Hematopoietic multipotent progenitor cell treated with erythropoietin and hydrocortisone succinate and interleukin-3 and kit ligand, for 17 days (in vitro differentiated cells): ENCODE measurements around the gene FUT3.
"Not testable (repeated sequence)": the region's sequence is repeated elsewhere in the genome, so short reads cannot be mapped to it uniquely, and the experiment has no call there.

Source experiments
- DNase-seq: peaks from one replicate; pipeline ENCODE4 v3.0.0-alpha.2; 2015; ENCODE audit warnings: low spot score

FUT3 gene

GRCh38 chr19:5881543-5882299, 30.5 kb upstream of the FUT3 start:
- DNase-seq = no peak

- DNase-seq = no peak
These were observed 29.4 kb upstream of the FUT3 start for GRCh38 chr19:5880604-5881078.

GRCh38 chr19:5880196-5880595, 28.9 kb upstream of the FUT3 start:
- no peak for DNase-seq

GRCh38 chr19:5877882-5878281, 26.6 kb upstream of the FUT3 start:
- DNase-seq = no peak

GRCh38 chr19:5877427-5877826, 26.2 kb upstream of the FUT3 start:
- no peak for DNase-seq

GRCh38 chr19:5874496-5874895, 23.2 kb upstream of the FUT3 start:
- DNase-seq = not testable (repeated sequence)

GRCh38 chr19:5873617-5874199, 22.5 kb upstream of the FUT3 start:
- no peak for DNase-seq

GRCh38 chr19:5870986-5871394, 19.7 kb upstream of the FUT3 start:
- no peak for DNase-seq

- DNase-seq = no peak
These were observed 16.2 kb upstream of the FUT3 start for GRCh38 chr19:5867201-5868136.

- no peak for DNase-seq
These were observed 14.5 kb upstream of the FUT3 start for GRCh38 chr19:5865772-5866171.

GRCh38 chr19:5864725-5865486, 13.7 kb upstream of the FUT3 start:
- DNase-seq = peak; percentile 10

- no peak for DNase-seq
These were observed 12.9 kb upstream of the FUT3 start for GRCh38 chr19:5864013-5864720.

- no peak for DNase-seq
These were observed 11.9 kb upstream of the FUT3 start for GRCh38 chr19:5863030-5863665.

GRCh38 chr19:5857203-5858081, 6.2 kb upstream of the FUT3 start:
- no peak for DNase-seq

- not testable (repeated sequence) for DNase-seq
These were observed 3.9 kb upstream of the FUT3 start for GRCh38 chr19:5855151-5855550.

GRCh38 chr19:5854121-5854520, 2.9 kb upstream of the FUT3 start:
- DNase-seq = not testable (repeated sequence)

GRCh38 chr19:5850743-5851293, 431 bp downstream of the FUT3 start:
- no peak for DNase-seq

GRCh38 chr19:5850189-5850588, 1.1 kb downstream of the FUT3 start:
- DNase-seq = no peak

GRCh38 chr19:5848621-5849020, 2.6 kb downstream of the FUT3 start:
- DNase-seq = not testable (repeated sequence)
